ENCODE results near the gene ADAT3.

ADAT3 gene

DNA sequence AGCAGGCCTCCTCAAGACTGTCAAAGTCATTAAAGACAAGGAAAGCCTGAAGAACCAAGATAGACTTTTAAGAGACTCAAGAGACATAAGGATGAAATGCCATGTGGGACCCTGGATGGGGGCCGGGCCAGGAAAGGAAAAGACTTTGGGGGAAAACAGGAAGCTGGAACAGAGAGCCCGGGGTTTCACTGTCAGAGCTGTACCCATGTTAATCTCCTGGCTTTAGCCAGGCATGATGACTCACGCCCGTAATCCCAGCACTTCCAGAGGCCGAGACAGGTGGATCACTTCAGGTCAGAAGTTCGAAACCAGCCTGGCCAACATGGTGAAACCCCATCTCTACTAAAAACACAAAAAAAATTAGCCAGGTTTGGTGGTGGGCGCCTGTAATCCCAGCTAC lies 36.2 kb upstream of the ADAT3 start:
- H3K4me3 ChIP-seq (ENCODE audit: low read depth, low read length): no peak overlapping the region
- TF ChIP-seq CTCF (IDR thresholded peaks at IDR 0.05; ENCODE audit: borderline replicate concordance, insufficient read depth, low read depth, low read length): no peak

DNA sequence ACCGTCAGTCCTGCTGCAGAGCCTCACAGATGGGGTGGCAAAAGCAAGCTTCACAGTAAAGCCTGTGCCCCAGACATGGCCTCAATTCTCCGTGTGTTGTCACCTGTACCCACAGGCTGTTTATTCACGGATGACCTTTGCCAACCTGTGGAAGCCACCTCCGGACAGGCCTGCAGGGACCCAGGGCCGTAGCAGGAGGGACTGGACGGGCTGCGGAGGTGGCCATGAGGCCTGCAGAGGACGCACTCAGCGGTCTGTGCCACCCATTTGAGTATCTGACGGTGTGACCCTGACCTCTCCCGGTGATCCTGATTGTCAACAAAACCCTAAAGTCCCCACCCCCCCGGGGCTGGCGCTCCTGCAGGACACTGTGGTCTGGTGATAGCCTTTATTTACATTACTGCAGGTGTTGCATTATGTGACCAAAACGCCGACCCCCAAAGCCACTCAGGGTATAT lies 34.0 kb upstream of the ADAT3 start:
- TF ChIP-seq CTCF (IDR thresholded peaks at IDR 0.05; ENCODE audit: borderline replicate concordance, insufficient read depth, low read depth, low read length): no peak
- no peak overlapping the region for H3K4me3 ChIP-seq (ENCODE audit: low read depth, low read length)

- H3K4me3 ChIP-seq (ENCODE audit: low read depth, low read length): no peak overlapping the region
- TF ChIP-seq CTCF (IDR thresholded peaks at IDR 0.05; ENCODE audit: borderline replicate concordance, insufficient read depth, low read depth, low read length): no peak
Observed at GRCh38 chr19:1871630-1872029, 33.6 kb upstream of the ADAT3 start.

GRCh38 chr19:1872807-1873523 lies 32.2 kb upstream of the ADAT3 start:
- H3K4me3 ChIP-seq (ENCODE audit: low read depth, low read length): no peak overlapping the region
- no peak for TF ChIP-seq CTCF (IDR thresholded peaks at IDR 0.05; ENCODE audit: borderline replicate concordance, insufficient read depth, low read depth, low read length)

DNA sequence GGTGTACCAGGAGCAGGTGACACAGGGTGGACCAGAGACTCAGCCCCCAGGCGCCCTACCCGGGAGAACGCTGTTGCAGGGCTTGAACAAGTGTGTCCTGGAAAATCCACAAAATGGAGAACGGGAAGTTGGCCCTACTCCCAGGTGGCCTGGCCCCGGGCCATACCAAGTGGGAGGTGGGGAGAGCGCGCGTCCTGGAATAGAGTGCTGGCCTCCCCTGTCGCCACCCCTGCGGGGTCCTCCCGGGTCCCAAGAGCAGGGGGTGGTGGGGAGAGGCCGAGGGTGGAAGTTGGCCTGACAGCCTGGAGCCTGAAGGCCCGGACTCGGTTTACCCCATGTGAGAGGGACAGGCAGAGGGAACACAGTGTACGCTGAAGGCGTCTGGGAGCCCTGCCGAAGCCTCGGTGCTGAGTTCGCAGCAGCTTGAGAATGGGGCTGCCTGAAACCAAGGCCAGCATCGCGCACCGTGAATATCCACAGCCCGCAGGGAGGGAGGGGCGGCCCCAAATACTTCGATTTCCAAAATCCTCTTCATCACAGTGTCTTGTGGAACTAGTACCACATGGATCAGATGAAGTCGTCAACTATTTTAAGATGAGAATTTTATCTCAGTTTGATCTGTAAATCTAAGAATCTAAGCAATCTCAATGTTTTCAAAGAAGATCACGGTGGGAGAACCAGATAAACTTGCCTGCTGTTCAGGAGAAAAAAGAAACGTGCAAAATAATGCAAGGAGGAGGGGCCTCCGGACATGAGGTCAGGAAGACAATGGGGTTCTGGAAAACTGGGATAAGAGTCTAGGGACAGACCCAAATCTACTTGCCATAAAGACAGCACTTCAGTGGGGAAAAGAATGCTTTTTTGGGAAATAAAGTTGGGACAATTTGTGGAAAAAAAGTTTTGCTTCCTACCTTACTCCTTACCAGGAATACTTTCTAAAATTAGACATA lies 31.4 kb upstream of the ADAT3 start:
- no peak for TF ChIP-seq CTCF (IDR thresholded peaks at IDR 0.05; ENCODE audit: borderline replicate concordance, insufficient read depth, low read depth, low read length)
- H3K4me3 ChIP-seq (ENCODE audit: low read depth, low read length): no peak overlapping the region

- H3K4me3 ChIP-seq (ENCODE audit: low read depth, low read length): peak overlapping the region; percentile 100
- no peak for TF ChIP-seq CTCF (IDR thresholded peaks at IDR 0.05; ENCODE audit: borderline replicate concordance, insufficient read depth, low read depth, low read length)
Observed at GRCh38 chr19:1874554-1875185, 30.5 kb upstream of the ADAT3 start.

GRCh38 chr19:1875265-1875645 lies 29.9 kb upstream of the ADAT3 start:
- H3K4me3 ChIP-seq (ENCODE audit: low read depth, low read length): peak overlapping the region; percentile 100
